HG03060 (cell line): ENCODE results near the gene BABAM2.
"Not testable (repeated sequence)": the region's sequence is repeated elsewhere in the genome, so short reads cannot be mapped to it uniquely, and the experiment has no call there.

ENCODE experiments used
- ATAC-seq: cut with Tn5 transposase; IDR thresholded peaks from one replicate; pipeline ENCODE4 v1.9.1; 2021; ENCODE audit warnings: low read depth, moderate number of reproducible peaks; ENCODE audit not compliant: unreplicated experiment

BABAM2 gene

GRCh38 chr2:28333606-28334526 is 443.3 kb downstream of the BABAM2 start:
- ATAC-seq = no peak

GRCh38 chr2:28334527-28334894 is 444.0 kb downstream of the BABAM2 start:
- no peak for ATAC-seq

- ATAC-seq = not testable (repeated sequence)
Measured at GRCh38 chr2:28335265-28335664, 444.7 kb downstream of the BABAM2 start.

GRCh38 chr2:28335666-28336065 is 445.1 kb downstream of the BABAM2 start:
- no peak for ATAC-seq

GRCh38 chr2:28336264-28336980 is 445.9 kb downstream of the BABAM2 start:
- no peak for ATAC-seq

GRCh38 chr2:28336982-28337627 is 446.6 kb downstream of the BABAM2 start:
- ATAC-seq = no peak

GRCh38 chr2:28338046-28338817 is 447.7 kb downstream of the BABAM2 start:
- ATAC-seq = no peak

GRCh38 chr2:28338831-28339321 is 448.3 kb downstream of the BABAM2 start:
- no peak for ATAC-seq

GRCh38 chr2:28339516-28340175 is 449.1 kb downstream of the BABAM2 start:
- ATAC-seq = no peak

GRCh38 chr2:28340312-28341202 is 450.0 kb downstream of the BABAM2 start:
- ATAC-seq = no peak

GRCh38 chr2:28341208-28341891 is 450.8 kb downstream of the BABAM2 start:
- no peak for ATAC-seq

- ATAC-seq = no peak
Measured at GRCh38 chr2:28342081-28342967, 451.8 kb downstream of the BABAM2 start.

GRCh38 chr2:28343184-28343942 is 452.8 kb downstream of the BABAM2 start:
- ATAC-seq = no peak

GRCh38 chr2:28343971-28344715 is 453.6 kb downstream of the BABAM2 start:
- no peak for ATAC-seq

- no peak for ATAC-seq
Measured at GRCh38 chr2:28344756-28345373, 454.3 kb downstream of the BABAM2 start.
